ENCODE data around the gene CMSS1.

DNA sequence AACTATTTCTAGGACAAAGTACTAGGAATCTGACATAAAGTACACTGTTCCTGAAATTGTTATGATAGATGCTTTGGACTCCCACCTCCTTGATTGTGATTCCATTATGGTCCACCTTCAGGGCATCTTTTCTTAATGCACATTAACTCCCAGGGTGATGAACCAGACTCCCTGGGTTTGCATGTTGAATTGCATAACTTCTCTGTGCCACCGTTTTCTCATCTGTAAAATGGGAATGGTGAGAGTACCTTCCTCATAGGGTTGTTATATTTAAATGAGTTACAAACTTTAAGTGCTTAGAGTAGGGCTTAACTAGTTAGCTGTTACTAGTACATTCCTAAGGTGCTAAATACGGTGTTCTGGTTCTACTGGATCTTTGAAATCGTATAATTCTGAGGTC is 81.9 kb downstream of the CMSS1 start:
- TF ChIP-seq, protein P1, sequence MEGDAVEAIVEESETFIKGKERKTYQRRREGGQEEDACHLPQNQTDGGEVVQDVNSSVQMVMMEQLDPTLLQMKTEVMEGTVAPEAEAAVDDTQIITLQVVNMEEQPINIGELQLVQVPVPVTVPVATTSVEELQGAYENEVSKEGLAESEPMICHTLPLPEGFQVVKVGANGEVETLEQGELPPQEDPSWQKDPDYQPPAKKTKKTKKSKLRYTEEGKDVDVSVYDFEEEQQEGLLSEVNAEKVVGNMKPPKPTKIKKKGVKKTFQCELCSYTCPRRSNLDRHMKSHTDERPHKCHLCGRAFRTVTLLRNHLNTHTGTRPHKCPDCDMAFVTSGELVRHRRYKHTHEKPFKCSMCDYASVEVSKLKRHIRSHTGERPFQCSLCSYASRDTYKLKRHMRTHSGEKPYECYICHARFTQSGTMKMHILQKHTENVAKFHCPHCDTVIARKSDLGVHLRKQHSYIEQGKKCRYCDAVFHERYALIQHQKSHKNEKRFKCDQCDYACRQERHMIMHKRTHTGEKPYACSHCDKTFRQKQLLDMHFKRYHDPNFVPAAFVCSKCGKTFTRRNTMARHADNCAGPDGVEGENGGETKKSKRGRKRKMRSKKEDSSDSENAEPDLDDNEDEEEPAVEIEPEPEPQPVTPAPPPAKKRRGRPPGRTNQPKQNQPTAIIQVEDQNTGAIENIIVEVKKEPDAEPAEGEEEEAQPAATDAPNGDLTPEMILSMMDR (conservative IDR thresholded peaks at IDR 0.05) = no peak
- no peak for TF ChIP-seq ZFX (IDR thresholded peaks at IDR 0.05)

Measured in C4-2B (cell line).